Panc1 (cell line): Measurements from ENCODE around the gene PLA2G4F. TPM values are rescaled to one million over a fixed set of nuclear protein-coding genes. Genes with fewer than 3 reads are reported as not detected.

Experiments
- ATAC-seq: fragments of 200-7000 bp; cut with Tn5 transposase; 2 replicates; pipeline ENCODE4 v1.9.1; 2020; ENCODE audit warnings: mild to moderate bottlenecking, moderate library complexity
- BruUV-seq: library from RNA; stranded (reverse); fragments of 400-500 nt; replicated peaks from 2 replicates; lab custom pipeline; 2021; lab: Mats Ljungman, UMichigan
- CTCF ChIA-PET: fragments of 300-600 bp; sonication (Branson Sonifier 250); formaldehyde crosslinking; loops from one replicate; lab custom pipeline; 2022; ENCODE audit warnings: antibody characterized with exemption; lab: Charles Lee
- POLR2A ChIA-PET: fragments of 300-600 bp; sonication (Branson Sonifier 250); formaldehyde crosslinking; loops from one replicate; lab custom pipeline; 2022; ENCODE audit warnings: antibody characterized with exemption; lab: Charles Lee
- DNase-seq: peaks from one replicate; pipeline ENCODE4 v3.0.0-alpha.2; 2010; ENCODE audit warnings: low read depth, low spot score
- H3K27ac ChIP-seq: 2 replicates; pipeline ENCODE4 v1.5.1; 2011; ENCODE audit warnings: mild to moderate bottlenecking, low read length, inconsistent platforms
- H3K27me3 ChIP-seq: fragments of 200-500 bp; sonication (Bioruptor generic); 2 replicates; pipeline ENCODE4 v1.6.0; 2014; ENCODE audit warnings: low read length, inconsistent platforms; ENCODE audit not compliant: control insufficient read depth, insufficient read depth
- H3K36me3 ChIP-seq: fragments of 200-500 bp; sonication (Bioruptor generic); 2 replicates; pipeline ENCODE4 v1.5.1; 2014; ENCODE audit warnings: inconsistent platforms, mild to moderate bottlenecking, low read length, moderate library complexity; ENCODE audit not compliant: control insufficient read depth, insufficient read depth
- H3K4me1 ChIP-seq: 2 replicates; pipeline ENCODE4 v1.5.1; 2011; ENCODE audit warnings: inconsistent platforms, mild to moderate bottlenecking, low read length, moderate library complexity; ENCODE audit not compliant: control insufficient read depth, insufficient read depth
- H3K4me3 ChIP-seq, 2 experiments: 2 replicates each; pipeline ENCODE4 v1.5.1; 2011 to 2012; ENCODE audit warnings: low read depth in 2 of 2, low read length in 2 of 2, mild to moderate bottlenecking in 2 of 2, inconsistent platforms in 1 of 2, moderate library complexity in 1 of 2
- H3K9me3 ChIP-seq: fragments of 200-500 bp; sonication (Bioruptor generic); 2 replicates; pipeline ENCODE4 v1.5.1; 2014; ENCODE audit warnings: low read depth, mild to moderate bottlenecking, inconsistent platforms, low read length, moderate library complexity; ENCODE audit not compliant: control insufficient read depth, insufficient read depth
- POLR2AphosphoS5 ChIP-seq: IDR thresholded peaks from 2 replicates; pipeline ENCODE4 v1.6.1; 2012; ENCODE audit warnings: mild to moderate bottlenecking, low read depth, low read length, moderate library complexity
- REST ChIP-seq, 2 experiments: IDR thresholded peaks; 2 replicates each; pipeline ENCODE4 v1.6.1; 2011 to 2012; ENCODE audit warnings: low read depth in 2 of 2, control low read depth in 1 of 2, low read length in 1 of 2, mild to moderate bottlenecking in 1 of 2, moderate library complexity in 1 of 2; ENCODE audit not compliant: insufficient read depth in 1 of 2
- SIN3A ChIP-seq: IDR thresholded peaks from 2 replicates; pipeline ENCODE4 v1.6.1; 2012; ENCODE audit warnings: low read depth, mild to moderate bottlenecking, low read length, moderate library complexity, borderline replicate concordance; ENCODE audit not compliant: insufficient read depth
- TCF7L2 ChIP-seq: IDR thresholded peaks from 2 replicates; pipeline ENCODE4 v1.6.1; 2011; ENCODE audit warnings: mild to moderate bottlenecking, low read depth, low read length, inconsistent platforms
- in situ Hi-C: cut with HindIII; loops from 2 replicates; pipeline ENCODE4 v1.10.0; 2016; ENCODE audit warnings: low sequenced_read_pairs, low pct_unique_long_range_greater_than_20kb
- intact Hi-C: fragments of 100-400 bp; cut with micrococcal nuclease; formaldehyde crosslinking; loops from one replicate; pipeline ENCODE4 v1.10.0; 2022; ENCODE audit not compliant: unreplicated experiment
- total RNA-seq: library from RNA; stranded (reverse); gene quantifications from one replicate; pipeline ENCODE4 v1.2.1, GENCODE V29; 2021; ENCODE audit not compliant: unreplicated experiment
- TF ChIP-seq, protein P1 (sequence below): fragments of 450-650 bp; IDR thresholded peaks from 2 replicates; pipeline ENCODE4 v1.5.1; 2017; ENCODE audit warnings: mild to moderate bottlenecking

Gene PLA2G4F
- total RNA-seq, 1 experiment from 2014 or later = not detected

GRCh38 chr15:42090781-42091180 lies 65.7 kb downstream of the PLA2G4F start:
- Histone ChIP-seq H3K9me3 (no peaks in the 10 kb centered on the region), H3K27ac (no peak overlapping the region), H3K36me3 (no peaks in the 10 kb centered on the region), H3K4me3 (no peak overlapping the region), H3K27me3 (no peaks in the 10 kb centered on the region), H3K4me1 (0 out of 2 replicates have a peak, but pooled peaks cover 2% of the 10 kb centered on the region)
- ATAC-seq (no peak), DNase-seq (no peak)
- CTCF ChIA-PET = no interaction called here
- in situ Hi-C loops (no loop called here), intact Hi-C loops (no loop called here)
- TF ChIP-seq, protein P1, sequence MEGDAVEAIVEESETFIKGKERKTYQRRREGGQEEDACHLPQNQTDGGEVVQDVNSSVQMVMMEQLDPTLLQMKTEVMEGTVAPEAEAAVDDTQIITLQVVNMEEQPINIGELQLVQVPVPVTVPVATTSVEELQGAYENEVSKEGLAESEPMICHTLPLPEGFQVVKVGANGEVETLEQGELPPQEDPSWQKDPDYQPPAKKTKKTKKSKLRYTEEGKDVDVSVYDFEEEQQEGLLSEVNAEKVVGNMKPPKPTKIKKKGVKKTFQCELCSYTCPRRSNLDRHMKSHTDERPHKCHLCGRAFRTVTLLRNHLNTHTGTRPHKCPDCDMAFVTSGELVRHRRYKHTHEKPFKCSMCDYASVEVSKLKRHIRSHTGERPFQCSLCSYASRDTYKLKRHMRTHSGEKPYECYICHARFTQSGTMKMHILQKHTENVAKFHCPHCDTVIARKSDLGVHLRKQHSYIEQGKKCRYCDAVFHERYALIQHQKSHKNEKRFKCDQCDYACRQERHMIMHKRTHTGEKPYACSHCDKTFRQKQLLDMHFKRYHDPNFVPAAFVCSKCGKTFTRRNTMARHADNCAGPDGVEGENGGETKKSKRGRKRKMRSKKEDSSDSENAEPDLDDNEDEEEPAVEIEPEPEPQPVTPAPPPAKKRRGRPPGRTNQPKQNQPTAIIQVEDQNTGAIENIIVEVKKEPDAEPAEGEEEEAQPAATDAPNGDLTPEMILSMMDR = no peak
- TF ChIP-seq TCF7L2 (no peak), REST (IDR thresholded peaks at IDR 0.05; ENCODE audit: insufficient read depth in 1 of 2, low read depth in 2 of 2, low read length in 1 of 2) (no peak), POLR2AphosphoS5 (no peak), SIN3A (no peak)
- BruUV-seq = no TSS peak
- POLR2A ChIA-PET = no interaction called here

- ChIA-PET POLR2A (no interaction called here), CTCF (no interaction called here)
- in situ Hi-C loops = no loop called here
- no peaks in the 10 kb centered on the region for H3K27me3 ChIP-seq
- H3K27ac ChIP-seq = no peak overlapping the region
- no peaks in the 10 kb centered on the region for H3K36me3 ChIP-seq
- ATAC-seq = no peak
- DNase-seq = no peak
- no TSS peak for BruUV-seq
- no peak overlapping the region for H3K4me3 ChIP-seq
- H3K9me3 ChIP-seq = no peaks in the 10 kb centered on the region
- TF ChIP-seq, protein P1 = no peak
- TF ChIP-seq SIN3A (no peak), POLR2AphosphoS5 (no peak), REST (IDR thresholded peaks at IDR 0.05; ENCODE audit: insufficient read depth in 1 of 2, low read depth in 2 of 2, low read length in 1 of 2) (no peak), TCF7L2 (no peak)
- intact Hi-C loops = no loop called here
- 0 out of 2 replicates have a peak, but pooled peaks cover 2% of the 10 kb centered on the region for H3K4me1 ChIP-seq
Measured at GRCh38 chr15:42090370-42090769, 66.1 kb downstream of the PLA2G4F start.
